ENCODE measurements around the gene VILL. TPM values are rescaled to one million over a fixed set of nuclear protein-coding genes. Genes with fewer than 3 reads are reported as not detected.

The VILL gene
- total RNA-seq, 1 donor from 2014 or later = 1.7 TPM

DNA sequence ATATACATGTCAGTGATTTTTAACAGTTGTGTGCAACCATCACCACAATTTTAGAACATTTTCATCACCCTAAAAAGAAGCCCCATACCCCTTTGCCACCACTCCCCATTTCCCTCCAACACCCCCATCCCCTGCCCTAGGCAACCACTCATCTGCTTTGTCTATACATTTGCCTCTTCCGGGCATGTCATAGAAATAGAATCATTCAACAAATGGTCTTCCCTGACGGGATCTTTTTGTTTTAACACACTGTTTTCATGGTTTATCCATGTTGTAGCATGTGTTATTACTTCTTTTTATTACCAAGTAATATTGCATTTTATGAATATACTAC, 4.0 kb downstream of the VILL start:
- Mint-ChIP-seq H3K4me1 (ENCODE audit: low read depth) (peaks cover 22% of the 10 kb centered on the region), H3K27me3 (ENCODE audit: low read depth) (no peaks in the 10 kb centered on the region), H3K9me3 (ENCODE audit: low read depth) (no peaks in the 10 kb centered on the region), H3K36me3 (ENCODE audit: low read depth) (no peaks in the 10 kb centered on the region), H3K4me3 (ENCODE audit: unreplicated experiment) (peak overlapping the region; percentile 75), H3K27ac (ENCODE audit: unreplicated experiment) (no peak overlapping the region)
- no peak for TF ChIP-seq CTCF (IDR thresholded peaks at IDR 0.05)
- DNase-seq (ENCODE audit: low spot score) = no peak

- no peaks in the 10 kb centered on the region for H3K9me3 Mint-ChIP-seq (ENCODE audit: low read depth)
- H3K36me3 Mint-ChIP-seq (ENCODE audit: low read depth) = no peaks in the 10 kb centered on the region
- no peak overlapping the region for H3K4me3 Mint-ChIP-seq (ENCODE audit: unreplicated experiment)
- H3K27me3 Mint-ChIP-seq (ENCODE audit: low read depth) = no peaks in the 10 kb centered on the region
- no peak for DNase-seq (ENCODE audit: low spot score)
- no peak overlapping the region for H3K27ac Mint-ChIP-seq (ENCODE audit: unreplicated experiment)
- peaks cover 22% of the 10 kb centered on the region for H3K4me1 Mint-ChIP-seq (ENCODE audit: low read depth)
- no peak for TF ChIP-seq CTCF (IDR thresholded peaks at IDR 0.05)
Observed at GRCh38 chr3:37995652-37996641, 5.4 kb downstream of the VILL start.

- Mint-ChIP-seq H3K9me3 (ENCODE audit: low read depth) (no peaks in the 10 kb centered on the region), H3K27me3 (ENCODE audit: low read depth) (no peaks in the 10 kb centered on the region), H3K36me3 (ENCODE audit: low read depth) (no peaks in the 10 kb centered on the region), H3K4me3 (ENCODE audit: unreplicated experiment) (no peak overlapping the region), H3K4me1 (ENCODE audit: low read depth) (peaks cover 22% of the 10 kb centered on the region), H3K27ac (ENCODE audit: unreplicated experiment) (no peak overlapping the region)
- peak; percentile 84 for TF ChIP-seq CTCF (IDR thresholded peaks at IDR 0.05)
- no peak for DNase-seq (ENCODE audit: low spot score)
Observed at GRCh38 chr3:37996785-37997301, 6.3 kb downstream of the VILL start.

DNA sequence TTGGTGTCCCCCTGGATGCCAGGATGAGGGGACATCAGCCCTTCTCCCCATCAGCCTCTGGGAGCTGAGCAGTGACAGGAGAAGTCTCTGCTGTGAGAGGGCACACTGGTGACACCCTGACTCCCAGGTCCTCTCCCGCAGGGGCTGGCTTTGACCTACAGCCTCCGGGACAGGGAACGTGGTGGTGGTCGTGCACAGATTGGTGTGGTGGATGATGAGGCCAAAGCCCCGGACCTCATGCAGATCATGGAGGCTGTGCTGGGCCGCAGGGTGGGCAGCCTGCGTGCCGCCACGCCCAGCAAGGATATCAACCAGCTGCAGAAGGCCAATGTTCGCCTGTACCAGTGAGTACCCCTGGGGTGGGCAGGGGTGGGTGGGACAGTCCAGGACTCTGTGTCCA, 6.8 kb downstream of the VILL start:
- Mint-ChIP-seq H3K36me3 (ENCODE audit: low read depth) (no peaks in the 10 kb centered on the region), H3K4me3 (ENCODE audit: unreplicated experiment) (no peak overlapping the region), H3K27me3 (ENCODE audit: low read depth) (no peaks in the 10 kb centered on the region), H3K27ac (ENCODE audit: unreplicated experiment) (no peak overlapping the region), H3K4me1 (ENCODE audit: low read depth) (peaks cover 22% of the 10 kb centered on the region), H3K9me3 (ENCODE audit: low read depth) (no peaks in the 10 kb centered on the region)
- DNase-seq (ENCODE audit: low spot score) = peak; percentile 86
- TF ChIP-seq CTCF (IDR thresholded peaks at IDR 0.05) = no peak

- no peak overlapping the region for H3K4me3 Mint-ChIP-seq (ENCODE audit: unreplicated experiment)
- H3K27me3 Mint-ChIP-seq (ENCODE audit: low read depth) = no peaks in the 10 kb centered on the region
- no peak overlapping the region for H3K27ac Mint-ChIP-seq (ENCODE audit: unreplicated experiment)
- no peak for TF ChIP-seq CTCF (IDR thresholded peaks at IDR 0.05)
- H3K4me1 Mint-ChIP-seq (ENCODE audit: low read depth) = peaks cover 22% of the 10 kb centered on the region
- H3K36me3 Mint-ChIP-seq (ENCODE audit: low read depth) = no peaks in the 10 kb centered on the region
- peak; percentile 61 for DNase-seq (ENCODE audit: low spot score)
- H3K9me3 Mint-ChIP-seq (ENCODE audit: low read depth) = no peaks in the 10 kb centered on the region
Observed at GRCh38 chr3:37997791-37998370, 7.3 kb downstream of the VILL start.
